ENCODE data around the gene PEX19. TPM values are rescaled to one million over a fixed set of nuclear protein-coding genes. Genes with fewer than 3 reads are reported as not detected.

PEX19 gene
- total RNA-seq, 6 donors from 2014 or later = 28.3 to 69.1 (median 40.6) TPM

GRCh38 chr1:160267284-160267991, 17.5 kb downstream of the PEX19 start:
- Histone ChIP-seq H3K27ac (no peak overlapping the region), H3K27me3 (no peaks in the 10 kb centered on the region), H3K9me3 (no peaks in the 10 kb centered on the region), H3K4me3 (no peak overlapping the region), H3K4me1 (peaks cover 0 to 6% (median 4%) of the 10 kb centered on the region in 4 donors), H3K36me3 (no peaks in the 10 kb centered on the region)
- DNase-seq (no peak), ATAC-seq (ENCODE audit: low FRiP score in 2 of 2) (no peak)
- TF ChIP-seq POLR2AphosphoS5 (IDR thresholded peaks at IDR 0.05) (no peak), CTCF (IDR thresholded peaks at IDR 0.05) (no peak), EP300 (IDR thresholded peaks at IDR 0.05) (no peak), POLR2A (IDR thresholded peaks at IDR 0.05) (no peak)
- 88% methylated on average over 9 to 10 of the region's 10 CpGs for WGBS, 2 donors

- DNase-seq (no peak), ATAC-seq (ENCODE audit: low FRiP score in 2 of 2) (no peak)
- Histone ChIP-seq H3K9me3 (no peaks in the 10 kb centered on the region), H3K27ac (no peak overlapping the region), H3K36me3 (no peaks in the 10 kb centered on the region), H3K4me3 (no peak overlapping the region), H3K4me1 (peaks cover 17 to 21% (median 19%) of the 10 kb centered on the region in 4 donors), H3K27me3 (no peaks in the 10 kb centered on the region)
- TF ChIP-seq POLR2A (IDR thresholded peaks at IDR 0.05) (no peak), CTCF (IDR thresholded peaks at IDR 0.05) (no peak), EP300 (IDR thresholded peaks at IDR 0.05) (no peak), POLR2AphosphoS5 (IDR thresholded peaks at IDR 0.05) (no peak)
- WGBS, 2 donors = 86 to 87% methylated on average over 4 of the region's 4 CpGs
These were observed 20.1 kb downstream of the PEX19 start for GRCh38 chr1:160264795-160265307.

GRCh38 chr1:160261893-160262794, 22.8 kb downstream of the PEX19 start, which contains the start of gene DCAF8:
Gene DCAF8 (minus strand): TSS chr1:160262549. CDS start chr1:160244008, 18,541 bp downstream.
- peak; percentile 98 to 99 for DNase-seq
- H3K4me1 ChIP-seq = peaks cover 30 to 40% (median 35%) of the 10 kb centered on the region in 4 donors
- peak within 1 kb of the TSS; percentile 23 to 96 (median 70) for H3K4me3 ChIP-seq
- no peaks in the 10 kb centered on the region for H3K27me3 ChIP-seq
- TF ChIP-seq POLR2A (IDR thresholded peaks at IDR 0.05) = peak; percentile 79 to 98 (median 94)
- peak in 1 of 4 donors; percentile 52 for TF ChIP-seq EP300 (IDR thresholded peaks at IDR 0.05)
- peak in 1 of 6 experiments; percentile 14 for TF ChIP-seq CTCF (IDR thresholded peaks at IDR 0.05)
- TF ChIP-seq POLR2AphosphoS5 (IDR thresholded peaks at IDR 0.05) = peak; percentile 99
- H3K36me3 ChIP-seq = no peaks in the 10 kb centered on the region
- WGBS, 2 donors = 1% methylated on average over 23 to 61 of the region's 67 CpGs
- H3K9me3 ChIP-seq = no peaks in the 10 kb centered on the region
- peak within 1 kb of the TSS; percentile 90 to 100 (median 98) for H3K27ac ChIP-seq
- ATAC-seq (ENCODE audit: low FRiP score in 2 of 2) = peak; percentile 99 to 100

GRCh38 chr1:160261556-160261892, 23.4 kb downstream of the PEX19 start:
- ATAC-seq (ENCODE audit: low FRiP score in 2 of 2) (peak; percentile 67 to 73), DNase-seq (peak in 1 of 2 donors; percentile 61)
- peak overlapping the region; percentile 23 to 96 (median 70) for H3K4me3 ChIP-seq
- H3K27me3 ChIP-seq = no peaks in the 10 kb centered on the region
- 0 to 1% methylated on average over 8 of the region's 8 CpGs for whole genome bisulfite sequencing, 2 donors
- peak overlapping the region; percentile 90 to 100 (median 98) for H3K27ac ChIP-seq
- peaks cover 36 to 46% (median 40%) of the 10 kb centered on the region in 4 donors for H3K4me1 ChIP-seq
- no peaks in the 10 kb centered on the region for H3K36me3 ChIP-seq
- H3K9me3 ChIP-seq = no peaks in the 10 kb centered on the region
- TF ChIP-seq POLR2A (IDR thresholded peaks at IDR 0.05) (no peak), EP300 (IDR thresholded peaks at IDR 0.05) (no peak), CTCF (IDR thresholded peaks at IDR 0.05) (no peak), POLR2AphosphoS5 (IDR thresholded peaks at IDR 0.05) (peak in 1 of 2 donors; percentile 10)
